Measurements from ENCODE around the gene SEPTIN6.
"Not testable (repeated sequence)": the region's sequence is repeated elsewhere in the genome, so short reads cannot be mapped to it uniquely, and the experiment has no call there.

Gene SEPTIN6

DNA sequence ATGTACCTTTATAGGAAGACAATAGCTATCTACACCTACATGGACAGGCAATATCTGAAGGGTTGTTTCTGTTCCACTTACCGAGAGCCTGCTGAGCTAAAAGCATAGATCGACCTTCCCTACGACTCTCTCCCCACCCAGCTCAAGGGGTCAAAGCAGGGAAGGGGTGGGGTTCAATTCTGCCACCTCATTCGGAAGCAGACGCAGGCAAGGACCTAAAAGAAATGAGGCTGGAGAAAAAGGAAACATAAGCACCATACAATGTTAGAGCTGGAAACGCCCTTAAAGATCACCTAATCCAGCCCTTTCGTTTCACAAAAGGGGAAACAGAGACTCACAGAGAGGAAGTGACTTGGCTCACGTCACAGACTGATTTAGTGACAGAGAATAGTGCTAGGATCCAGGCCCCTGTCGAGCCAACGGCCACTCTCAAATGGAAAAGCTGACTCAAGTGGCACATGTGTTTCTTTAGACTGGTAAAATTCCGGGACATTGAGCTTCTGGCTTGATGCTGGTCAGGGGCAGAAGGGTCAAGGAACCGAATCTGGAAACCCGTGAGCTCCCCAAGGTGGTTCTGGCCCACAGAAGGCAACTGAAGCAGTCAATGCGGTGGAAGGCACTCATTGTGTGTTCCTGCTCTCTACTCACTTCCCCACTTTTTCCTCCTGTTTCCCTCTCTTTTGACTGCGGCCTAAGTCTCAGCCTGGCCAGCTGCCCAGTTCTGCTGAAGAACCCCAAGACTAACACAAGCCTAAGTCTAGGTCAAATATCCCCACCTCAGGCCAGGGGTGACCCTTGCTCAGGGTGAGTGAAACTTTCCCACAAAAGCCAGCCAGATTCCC lies 7.5 kb downstream of the SEPTIN6 start:
- Histone ChIP-seq H2BK120ac (ENCODE audit: insufficient read depth, low read length, poor library complexity) (peak overlapping the region; percentile 46), H2AK5ac (ENCODE audit: low read length) (peak overlapping the region; percentile 79), H3K14ac (ENCODE audit: low read length) (peak overlapping the region; percentile 2), H2BK12ac (ENCODE audit: low read length) (peak overlapping the region; percentile 64), H3K36me3 (ENCODE audit: control insufficient read depth in 1 of 2, insufficient read depth in 2 of 2, low read length in 2 of 2) (peaks cover 0 to 3% of the 10 kb centered on the region in 2 experiments), H4K12ac (ENCODE audit: low read depth, low read length) (no peak overlapping the region), H3K79me1 (ENCODE audit: low read length) (peaks cover 5% of the 10 kb centered on the region), H4K8ac (ENCODE audit: low read depth, low read length) (peak overlapping the region; percentile 7), H2AFZ (ENCODE audit: insufficient read depth, low read length, poor library complexity) (no peak overlapping the region), H3K9ac (ENCODE audit: low read length) (no peak overlapping the region), H3K4me1 (ENCODE audit: control insufficient read depth in 1 of 2, insufficient read depth in 2 of 2, low read length in 2 of 2) (peaks cover 2 to 14% of the 10 kb centered on the region in 2 experiments), H2BK5ac (ENCODE audit: low read depth, low read length, poor library complexity) (peak overlapping the region; percentile 68), H3K4me2 (ENCODE audit: low read length) (no peak overlapping the region), H3K27me3 (ENCODE audit: insufficient read depth, low read length) (no peaks in the 10 kb centered on the region), H3K27ac (ENCODE audit: low read depth, low read length) (peak overlapping the region; percentile 85), H3K4ac (ENCODE audit: low read depth, low read length) (peak overlapping the region; percentile 33), H3K4me3 (ENCODE audit: low read depth, low read length) (no peak overlapping the region), H3K79me2 (ENCODE audit: control insufficient read depth, insufficient read depth, low read length, poor library complexity) (peaks cover 4% of the 10 kb centered on the region), H3K9me3 (ENCODE audit: insufficient read depth, low read depth, low read length) (no peaks in the 10 kb centered on the region), H3K23ac (ENCODE audit: low read length) (no peak overlapping the region), H4K91ac (ENCODE audit: low read depth, low read length) (peak overlapping the region; percentile 69), H3K18ac (ENCODE audit: low read length) (peak overlapping the region; percentile 52)
- WGBS (ENCODE audit: extremely low coverage, insufficient coverage, insufficient read length) = no CpG with 5 or more reads among the region's 15 CpGs
- DNase-seq = peak; percentile 37 to 45

DNA sequence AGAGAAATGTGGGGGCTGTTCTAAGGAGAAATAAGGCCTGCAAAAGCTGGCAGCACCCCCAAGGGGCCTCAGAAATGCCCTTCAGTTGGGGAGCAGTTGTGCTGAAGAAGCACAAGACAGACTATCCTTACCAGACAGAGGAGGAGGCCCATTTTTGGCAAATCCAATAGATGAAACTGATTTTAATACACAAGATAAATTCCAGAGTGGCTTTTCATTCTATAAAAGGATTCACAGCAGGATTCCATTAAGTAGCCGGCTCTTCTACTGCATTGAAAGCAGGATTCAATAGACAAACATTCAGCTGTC lies 8.1 kb downstream of the SEPTIN6 start:
- no peak overlapping the region for H3K4me3 ChIP-seq (ENCODE audit: low read depth, low read length)
- no peak for DNase-seq
- no CpG with 5 or more reads among the region's 1 CpG for WGBS (ENCODE audit: extremely low coverage, insufficient coverage, insufficient read length)
- H3K14ac ChIP-seq (ENCODE audit: low read length) = no peak overlapping the region
- H2AK5ac ChIP-seq (ENCODE audit: low read length) = no peak overlapping the region
- no peak overlapping the region for H2BK120ac ChIP-seq (ENCODE audit: insufficient read depth, low read length, poor library complexity)
- no peak overlapping the region for H4K91ac ChIP-seq (ENCODE audit: low read depth, low read length)
- no peak overlapping the region for H4K12ac ChIP-seq (ENCODE audit: low read depth, low read length)
- H3K9ac ChIP-seq (ENCODE audit: low read length) = no peak overlapping the region
- H2BK12ac ChIP-seq (ENCODE audit: low read length) = no peak overlapping the region
- H4K8ac ChIP-seq (ENCODE audit: low read depth, low read length) = no peak overlapping the region
- peaks cover 0 to 3% of the 10 kb centered on the region in 2 experiments for H3K36me3 ChIP-seq (ENCODE audit: control insufficient read depth in 1 of 2, insufficient read depth in 2 of 2, low read length in 2 of 2)
- peaks cover 4% of the 10 kb centered on the region for H3K79me2 ChIP-seq (ENCODE audit: control insufficient read depth, insufficient read depth, low read length, poor library complexity)
- H3K4me2 ChIP-seq (ENCODE audit: low read length) = no peak overlapping the region
- H3K27ac ChIP-seq (ENCODE audit: low read depth, low read length) = no peak overlapping the region
- H3K23ac ChIP-seq (ENCODE audit: low read length) = no peak overlapping the region
- no peaks in the 10 kb centered on the region for H3K9me3 ChIP-seq (ENCODE audit: insufficient read depth, low read depth, low read length)
- peaks cover 5% of the 10 kb centered on the region for H3K79me1 ChIP-seq (ENCODE audit: low read length)
- no peak overlapping the region for H2BK5ac ChIP-seq (ENCODE audit: low read depth, low read length, poor library complexity)
- no peak overlapping the region for H3K18ac ChIP-seq (ENCODE audit: low read length)
- peaks cover 2 to 14% of the 10 kb centered on the region in 2 experiments for H3K4me1 ChIP-seq (ENCODE audit: control insufficient read depth in 1 of 2, insufficient read depth in 2 of 2, low read length in 2 of 2)
- no peak overlapping the region for H2AFZ ChIP-seq (ENCODE audit: insufficient read depth, low read length, poor library complexity)
- H3K27me3 ChIP-seq (ENCODE audit: insufficient read depth, low read length) = no peaks in the 10 kb centered on the region
- peak overlapping the region; percentile 86 for H3K4ac ChIP-seq (ENCODE audit: low read depth, low read length)

DNA sequence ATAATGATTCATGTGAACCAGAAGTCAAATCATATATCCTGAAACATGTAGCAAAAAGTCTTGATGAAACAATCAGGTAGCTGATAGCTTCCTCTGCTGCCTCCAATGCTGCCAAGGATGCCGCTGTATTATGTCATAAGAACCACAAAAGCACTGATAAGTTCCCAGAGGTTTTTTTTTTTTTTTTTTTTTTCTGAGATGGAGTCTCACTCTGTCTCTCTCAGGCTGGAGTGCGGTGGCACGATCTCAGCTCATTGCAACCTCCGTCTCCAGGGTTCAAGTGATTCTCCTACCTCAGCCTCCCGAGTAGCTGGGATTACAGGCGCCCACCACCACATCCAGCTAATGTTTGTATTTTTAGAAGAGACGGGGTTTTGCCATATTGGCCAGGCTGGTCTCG lies 8.7 kb downstream of the SEPTIN6 start:
- not testable (repeated sequence) for H3K79me1 ChIP-seq (ENCODE audit: low read length); DNase-seq; H3K9me3 ChIP-seq (ENCODE audit: insufficient read depth, low read depth, low read length); H3K4me3 ChIP-seq (ENCODE audit: low read depth, low read length); H2AK5ac ChIP-seq (ENCODE audit: low read length); H4K8ac ChIP-seq (ENCODE audit: low read depth, low read length); H3K9ac ChIP-seq (ENCODE audit: low read length); H3K27me3 ChIP-seq (ENCODE audit: insufficient read depth, low read length); H4K91ac ChIP-seq (ENCODE audit: low read depth, low read length); H4K12ac ChIP-seq (ENCODE audit: low read depth, low read length); H3K27ac ChIP-seq (ENCODE audit: low read depth, low read length); H3K4ac ChIP-seq (ENCODE audit: low read depth, low read length); H3K4me2 ChIP-seq (ENCODE audit: low read length); H3K14ac ChIP-seq (ENCODE audit: low read length); H3K18ac ChIP-seq (ENCODE audit: low read length); H3K36me3 ChIP-seq (ENCODE audit: control insufficient read depth in 1 of 2, insufficient read depth in 2 of 2, low read length in 2 of 2); H2BK12ac ChIP-seq (ENCODE audit: low read length); H2AFZ ChIP-seq (ENCODE audit: insufficient read depth, low read length, poor library complexity); H2BK5ac ChIP-seq (ENCODE audit: low read depth, low read length, poor library complexity); H3K79me2 ChIP-seq (ENCODE audit: control insufficient read depth, insufficient read depth, low read length, poor library complexity); H3K23ac ChIP-seq (ENCODE audit: low read length); H2BK120ac ChIP-seq (ENCODE audit: insufficient read depth, low read length, poor library complexity)
- WGBS (ENCODE audit: extremely low coverage, insufficient coverage, insufficient read length) = no CpG with 5 or more reads among the region's 8 CpGs
- H3K4me1 ChIP-seq (ENCODE audit: control insufficient read depth in 1 of 2, insufficient read depth in 2 of 2, low read length in 2 of 2) = peaks cover 2 to 14% of the 10 kb centered on the region in 2 experiments

DNA sequence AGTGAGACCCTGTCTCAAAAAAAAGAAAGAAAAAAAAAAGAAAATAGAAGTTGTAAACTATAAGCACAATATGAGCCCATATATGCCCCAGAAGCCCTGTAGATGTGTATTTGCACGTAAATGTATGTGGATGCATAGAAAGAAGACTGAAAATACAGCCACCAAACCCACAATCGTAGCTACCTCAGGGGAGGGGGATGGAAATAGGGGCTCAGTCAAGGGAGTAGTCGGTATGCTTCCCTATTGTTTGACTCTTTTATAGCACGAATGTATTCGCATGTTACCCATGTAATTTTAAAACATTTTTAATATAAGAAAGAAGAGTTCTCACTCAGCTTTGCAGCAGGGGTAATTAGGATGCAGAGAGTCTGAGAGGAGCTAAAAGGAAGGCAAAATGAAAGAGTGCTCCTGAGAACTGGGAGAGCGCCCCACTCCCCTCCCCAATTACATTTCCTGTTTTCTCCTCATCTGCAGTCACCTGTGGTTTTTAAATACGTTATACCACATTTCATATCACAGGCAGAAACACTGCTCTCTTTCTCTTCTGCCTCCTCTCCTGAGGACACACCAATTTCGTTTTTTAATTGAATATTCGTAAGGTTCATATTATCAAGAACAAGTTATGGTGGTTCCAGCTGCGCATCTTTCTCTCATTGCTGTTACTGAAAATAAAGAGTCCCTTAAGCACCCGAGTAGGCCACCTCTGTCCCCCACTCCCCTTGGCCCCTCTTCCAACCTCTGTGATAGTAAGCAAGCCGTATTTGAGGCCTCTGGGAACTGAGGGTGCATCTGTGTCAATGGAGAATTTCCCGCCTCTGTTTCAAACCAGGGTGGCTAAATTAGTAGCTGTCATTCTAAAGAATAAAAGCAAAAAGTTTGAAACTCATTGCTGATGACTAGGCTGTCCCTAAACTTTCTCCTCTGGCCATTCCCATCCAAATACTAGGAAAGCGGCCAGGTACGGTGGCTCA lies 10.7 kb downstream of the SEPTIN6 start:
- no peaks in the 10 kb centered on the region for H3K27me3 ChIP-seq (ENCODE audit: insufficient read depth, low read length)
- H2BK120ac ChIP-seq (ENCODE audit: insufficient read depth, low read length, poor library complexity) = no peak overlapping the region
- H4K12ac ChIP-seq (ENCODE audit: low read depth, low read length) = no peak overlapping the region
- DNase-seq = no peak
- H3K9me3 ChIP-seq (ENCODE audit: insufficient read depth, low read depth, low read length) = no peaks in the 10 kb centered on the region
- H2AFZ ChIP-seq (ENCODE audit: insufficient read depth, low read length, poor library complexity) = no peak overlapping the region
- no peak overlapping the region for H3K14ac ChIP-seq (ENCODE audit: low read length)
- H3K36me3 ChIP-seq (ENCODE audit: control insufficient read depth in 1 of 2, insufficient read depth in 2 of 2, low read length in 2 of 2) = peaks cover 0 to 3% of the 10 kb centered on the region in 2 experiments
- H3K27ac ChIP-seq (ENCODE audit: low read depth, low read length) = no peak overlapping the region
- H3K79me2 ChIP-seq (ENCODE audit: control insufficient read depth, insufficient read depth, low read length, poor library complexity) = peaks cover 4% of the 10 kb centered on the region
- no peak overlapping the region for H2BK12ac ChIP-seq (ENCODE audit: low read length)
- H3K4ac ChIP-seq (ENCODE audit: low read depth, low read length) = peak overlapping the region; percentile 64
- no CpG with 5 or more reads among the region's 15 CpGs for WGBS (ENCODE audit: extremely low coverage, insufficient coverage, insufficient read length)
- H3K4me2 ChIP-seq (ENCODE audit: low read length) = no peak overlapping the region
- no peak overlapping the region for H3K9ac ChIP-seq (ENCODE audit: low read length)
- H2BK5ac ChIP-seq (ENCODE audit: low read depth, low read length, poor library complexity) = no peak overlapping the region
- H3K18ac ChIP-seq (ENCODE audit: low read length) = no peak overlapping the region
- peaks cover 2 to 8% of the 10 kb centered on the region in 2 experiments for H3K4me1 ChIP-seq (ENCODE audit: control insufficient read depth in 1 of 2, insufficient read depth in 2 of 2, low read length in 2 of 2)
- H3K4me3 ChIP-seq (ENCODE audit: low read depth, low read length) = no peak overlapping the region
- peaks cover 5% of the 10 kb centered on the region for H3K79me1 ChIP-seq (ENCODE audit: low read length)
- no peak overlapping the region for H4K91ac ChIP-seq (ENCODE audit: low read depth, low read length)
- H4K8ac ChIP-seq (ENCODE audit: low read depth, low read length) = no peak overlapping the region
- H2AK5ac ChIP-seq (ENCODE audit: low read length) = no peak overlapping the region
- H3K23ac ChIP-seq (ENCODE audit: low read length) = no peak overlapping the region
